ENCODE measurements around the gene DUS1L. TPM values are rescaled to one million over a fixed set of nuclear protein-coding genes. Genes with fewer than 3 reads are reported as not detected.
"Not testable (repeated sequence)": the region's sequence is repeated elsewhere in the genome, so short reads cannot be mapped to it uniquely, and the experiment has no call there.

Gene DUS1L
- total and polyA plus RNA-seq, 2 experiments from 2014 or later, result 71.9 to 160 TPM

GRCh38 chr17:82042649-82043048 lies 23.0 kb downstream of the DUS1L start:
- no peak for TF ChIP-seq EZH2phosphoT487 (IDR thresholded peaks at IDR 0.05; ENCODE audit: low read depth, severe bottlenecking, unreplicated experiment)
- no peak for TF ChIP-seq EZH2 (IDR thresholded peaks at IDR 0.05; ENCODE audit: borderline replicate concordance)
- no peak for TF ChIP-seq CTCF (IDR thresholded peaks at IDR 0.05; ENCODE audit: poor library complexity)
- WGBS (ENCODE audit: low lambda C conversion rate, missing lambda C conversion rate), result 87% methylated on average over 9 of the region's 9 CpGs
- H3K9me2 ChIP-seq (replicated peaks; ENCODE audit: insufficient read depth), result no peaks in the 10 kb centered on the region
- no peak for DNase-seq (ENCODE audit: low spot score)
- H3K36me3 ChIP-seq (replicated peaks; ENCODE audit: insufficient read depth, low read depth), result no peaks in the 10 kb centered on the region
- H3K27ac ChIP-seq, result no peak overlapping the region
- H2AFZ ChIP-seq, result no peak overlapping the region
- H3K9me3 ChIP-seq (ENCODE audit: low read depth), result no peaks in the 10 kb centered on the region
- no peaks in the 10 kb centered on the region for H4K20me1 ChIP-seq (ENCODE audit: insufficient read depth, poor library complexity, severe bottlenecking)
- no peaks in the 10 kb centered on the region for H3K79me2 ChIP-seq
- no peak overlapping the region for H3K4me2 ChIP-seq
- H3K4me3 ChIP-seq, result no peak overlapping the region
- no peaks in the 10 kb centered on the region for H3K27me3 ChIP-seq
- no peaks in the 10 kb centered on the region for H3K4me1 ChIP-seq (ENCODE audit: insufficient read depth)

GRCh38 chr17:82041144-82041814 lies 24.3 kb downstream of the DUS1L start:
- H4K20me1 ChIP-seq (ENCODE audit: insufficient read depth, poor library complexity, severe bottlenecking), result no peaks in the 10 kb centered on the region
- no peak overlapping the region for H2AFZ ChIP-seq
- H3K4me3 ChIP-seq, result no peak overlapping the region
- TF ChIP-seq CTCF (IDR thresholded peaks at IDR 0.05; ENCODE audit: poor library complexity), result no peak
- TF ChIP-seq EZH2phosphoT487 (IDR thresholded peaks at IDR 0.05; ENCODE audit: low read depth, severe bottlenecking, unreplicated experiment), result no peak
- TF ChIP-seq EZH2 (IDR thresholded peaks at IDR 0.05; ENCODE audit: borderline replicate concordance), result no peak
- peaks cover 5% of the 10 kb centered on the region for H3K4me1 ChIP-seq (ENCODE audit: insufficient read depth)
- no peak overlapping the region for H3K4me2 ChIP-seq
- no peak for DNase-seq (ENCODE audit: low spot score)
- no peaks in the 10 kb centered on the region for H3K9me2 ChIP-seq (replicated peaks; ENCODE audit: insufficient read depth)
- H3K27ac ChIP-seq, result no peak overlapping the region
- no peaks in the 10 kb centered on the region for H3K9me3 ChIP-seq (ENCODE audit: low read depth)
- H3K36me3 ChIP-seq (replicated peaks; ENCODE audit: insufficient read depth, low read depth), result no peaks in the 10 kb centered on the region
- peaks cover 3% of the 10 kb centered on the region for H3K79me2 ChIP-seq
- WGBS (ENCODE audit: low lambda C conversion rate, missing lambda C conversion rate), result 92% methylated on average over 17 of the region's 17 CpGs
- no peaks in the 10 kb centered on the region for H3K27me3 ChIP-seq

GRCh38 chr17:82039695-82040299 lies 25.8 kb downstream of the DUS1L start:
- no peak for TF ChIP-seq CTCF (IDR thresholded peaks at IDR 0.05; ENCODE audit: poor library complexity)
- no peak for TF ChIP-seq EZH2 (IDR thresholded peaks at IDR 0.05; ENCODE audit: borderline replicate concordance)
- no peak for TF ChIP-seq EZH2phosphoT487 (IDR thresholded peaks at IDR 0.05; ENCODE audit: low read depth, severe bottlenecking, unreplicated experiment)
- no peak for DNase-seq (ENCODE audit: low spot score)
- no peaks in the 10 kb centered on the region for H3K9me2 ChIP-seq (replicated peaks; ENCODE audit: insufficient read depth)
- no peak overlapping the region for H3K27ac ChIP-seq
- H4K20me1 ChIP-seq (ENCODE audit: insufficient read depth, poor library complexity, severe bottlenecking), result no peaks in the 10 kb centered on the region
- peaks cover 11% of the 10 kb centered on the region for H3K79me2 ChIP-seq
- WGBS (ENCODE audit: low lambda C conversion rate, missing lambda C conversion rate), result 97% methylated on average over 7 of the region's 8 CpGs
- peaks cover 9% of the 10 kb centered on the region for H3K4me1 ChIP-seq (ENCODE audit: insufficient read depth)
- no peak overlapping the region for H2AFZ ChIP-seq
- H3K36me3 ChIP-seq (replicated peaks; ENCODE audit: insufficient read depth, low read depth), result no peaks in the 10 kb centered on the region
- no peaks in the 10 kb centered on the region for H3K27me3 ChIP-seq
- no peaks in the 10 kb centered on the region for H3K9me3 ChIP-seq (ENCODE audit: low read depth)
- no peak overlapping the region for H3K4me2 ChIP-seq
- H3K4me3 ChIP-seq, result no peak overlapping the region

- H3K36me3 ChIP-seq (replicated peaks; ENCODE audit: insufficient read depth, low read depth); H3K27ac ChIP-seq; H3K4me1 ChIP-seq (ENCODE audit: insufficient read depth); H4K20me1 ChIP-seq (ENCODE audit: insufficient read depth, poor library complexity, severe bottlenecking); H2AFZ ChIP-seq; H3K4me3 ChIP-seq; H3K4me2 ChIP-seq; H3K9me3 ChIP-seq (ENCODE audit: low read depth); DNase-seq (ENCODE audit: low spot score); H3K27me3 ChIP-seq; H3K9me2 ChIP-seq (replicated peaks; ENCODE audit: insufficient read depth): not testable (repeated sequence)
- H3K79me2 ChIP-seq, result peaks cover 11% of the 10 kb centered on the region
- 91% methylated on average over 16 of the region's 16 CpGs for WGBS (ENCODE audit: low lambda C conversion rate, missing lambda C conversion rate)
These were observed 26.7 kb downstream of the DUS1L start for GRCh38 chr17:82038796-82039409.
